GM19395 (cell line): ENCODE measurements around the gene ALPI.

Source experiments
- ATAC-seq: cut with Tn5 transposase; IDR thresholded peaks from one replicate; pipeline ENCODE4 v1.9.1; 2021; ENCODE audit warnings: mild to moderate bottlenecking, moderate library complexity; ENCODE audit not compliant: unreplicated experiment

ALPI gene

DNA sequence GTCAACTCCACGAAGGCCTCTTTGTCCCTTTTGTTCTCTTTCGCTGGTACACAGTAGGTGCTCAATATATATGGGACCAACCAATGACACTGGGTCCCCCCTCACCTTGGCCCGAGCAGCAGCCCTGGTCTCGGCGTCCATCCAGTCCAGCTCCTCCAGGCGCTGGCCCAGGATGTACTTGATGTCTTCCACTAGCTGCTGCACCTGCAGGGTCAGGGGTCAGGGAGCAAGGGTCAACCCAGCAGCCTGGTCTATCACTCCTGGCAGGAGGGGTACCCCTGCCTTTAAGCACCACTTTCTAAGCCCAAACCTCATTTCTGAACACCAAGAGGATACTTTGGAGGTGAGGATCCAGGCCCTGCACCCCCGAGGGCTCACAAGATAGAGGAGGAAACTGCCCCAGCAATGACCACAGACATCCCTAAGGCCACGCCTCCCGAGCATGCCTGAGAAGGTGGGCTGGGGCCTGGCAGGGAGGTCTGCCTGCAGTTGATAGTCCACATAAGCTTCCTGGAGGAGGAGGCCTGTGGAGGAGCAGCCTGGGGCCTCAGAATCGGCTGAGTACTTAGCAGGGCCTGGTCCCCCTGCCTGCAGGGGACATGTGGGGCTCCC, 27.5 kb downstream of the ALPI start:
- no peak for ATAC-seq

DNA sequence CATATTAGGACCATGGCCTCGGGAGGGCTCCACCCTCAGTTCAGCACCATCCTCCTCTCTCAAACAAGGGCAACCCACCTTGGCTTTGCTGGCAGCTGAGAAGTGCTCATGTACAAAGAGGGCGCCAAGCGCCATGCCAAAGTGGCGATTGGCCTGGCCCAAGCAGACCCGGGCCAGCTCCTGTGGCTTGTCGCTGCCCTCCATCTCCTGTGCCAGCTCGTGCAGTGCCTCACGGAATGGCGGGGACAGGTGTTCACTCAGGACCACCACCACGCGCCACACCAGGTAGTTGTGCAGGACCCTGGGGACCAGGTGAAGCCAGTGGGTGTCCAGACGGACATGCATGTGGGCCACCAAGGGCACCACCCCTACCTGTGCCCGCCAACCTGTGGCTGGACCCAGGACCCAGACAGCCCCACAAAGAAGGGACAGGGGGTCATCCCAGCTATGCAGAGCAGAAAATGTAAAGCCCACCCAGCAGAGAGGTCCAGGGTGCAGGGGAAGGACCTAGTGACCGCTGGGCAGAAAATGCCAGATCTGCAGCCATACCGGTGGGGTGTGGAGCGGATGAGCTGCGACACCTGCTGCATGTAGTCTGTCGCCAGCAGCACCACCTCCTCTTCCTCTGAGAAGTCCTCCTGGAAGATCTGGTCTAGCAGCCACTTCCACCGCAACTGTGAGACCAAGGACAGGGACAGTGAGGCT, 28.1 kb downstream of the ALPI start:
- ATAC-seq = no peak

DNA sequence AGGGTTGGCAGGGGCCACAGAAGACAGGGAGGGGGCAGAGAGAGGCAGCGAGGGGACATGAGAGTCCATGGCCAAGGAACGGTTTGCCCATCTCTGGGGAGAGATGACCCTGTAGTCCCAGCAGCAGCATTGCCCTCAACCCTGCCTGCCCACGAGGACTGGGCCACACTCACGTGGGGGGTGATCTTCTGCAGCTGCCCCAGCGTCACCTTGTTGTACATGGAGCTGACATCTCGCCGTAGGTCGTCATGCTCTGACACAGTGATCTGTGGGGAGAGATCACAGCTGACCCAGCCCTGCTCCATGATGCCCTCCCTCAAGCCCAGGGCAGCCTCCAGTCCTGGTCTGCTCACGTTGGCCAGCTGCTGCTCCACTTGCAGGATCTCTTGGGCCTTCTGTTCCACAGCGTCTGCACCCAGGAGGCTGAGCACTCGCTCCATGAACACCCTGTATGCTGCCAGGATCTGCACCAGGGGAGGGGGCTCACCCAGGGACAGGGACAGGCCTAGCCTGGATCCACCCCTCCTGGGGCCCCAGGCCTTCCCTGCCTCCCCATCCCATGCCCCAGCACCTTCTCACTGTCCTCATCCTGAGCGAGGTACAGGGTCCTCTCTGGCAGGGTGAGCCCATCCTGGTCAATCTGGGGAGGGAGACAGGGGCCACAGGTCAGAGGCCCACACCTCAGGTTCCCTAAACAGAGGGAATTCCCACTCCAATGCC, 28.8 kb downstream of the ALPI start:
- ATAC-seq = no peak

DNA sequence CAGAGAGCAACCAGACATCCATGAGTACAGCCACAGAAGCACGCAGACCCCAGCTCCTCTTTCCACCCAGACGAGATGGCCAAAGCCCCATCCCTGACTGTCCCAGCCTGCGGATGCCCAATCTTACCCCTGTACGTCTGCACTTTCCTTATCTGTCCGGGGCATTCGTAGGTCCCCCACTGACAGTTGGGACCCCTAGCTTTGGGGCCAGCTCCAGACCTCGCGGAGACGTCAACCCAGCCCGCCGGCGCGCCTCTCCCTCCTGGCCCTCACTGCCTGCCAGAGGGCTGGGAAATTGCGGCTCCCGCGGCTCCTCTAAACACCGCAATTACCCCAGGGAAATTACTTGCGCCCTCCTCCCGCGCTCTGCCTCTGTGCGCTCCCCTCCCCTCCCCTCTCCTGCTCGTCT, 29.4 kb downstream of the ALPI start:
- no peak for ATAC-seq

DNA sequence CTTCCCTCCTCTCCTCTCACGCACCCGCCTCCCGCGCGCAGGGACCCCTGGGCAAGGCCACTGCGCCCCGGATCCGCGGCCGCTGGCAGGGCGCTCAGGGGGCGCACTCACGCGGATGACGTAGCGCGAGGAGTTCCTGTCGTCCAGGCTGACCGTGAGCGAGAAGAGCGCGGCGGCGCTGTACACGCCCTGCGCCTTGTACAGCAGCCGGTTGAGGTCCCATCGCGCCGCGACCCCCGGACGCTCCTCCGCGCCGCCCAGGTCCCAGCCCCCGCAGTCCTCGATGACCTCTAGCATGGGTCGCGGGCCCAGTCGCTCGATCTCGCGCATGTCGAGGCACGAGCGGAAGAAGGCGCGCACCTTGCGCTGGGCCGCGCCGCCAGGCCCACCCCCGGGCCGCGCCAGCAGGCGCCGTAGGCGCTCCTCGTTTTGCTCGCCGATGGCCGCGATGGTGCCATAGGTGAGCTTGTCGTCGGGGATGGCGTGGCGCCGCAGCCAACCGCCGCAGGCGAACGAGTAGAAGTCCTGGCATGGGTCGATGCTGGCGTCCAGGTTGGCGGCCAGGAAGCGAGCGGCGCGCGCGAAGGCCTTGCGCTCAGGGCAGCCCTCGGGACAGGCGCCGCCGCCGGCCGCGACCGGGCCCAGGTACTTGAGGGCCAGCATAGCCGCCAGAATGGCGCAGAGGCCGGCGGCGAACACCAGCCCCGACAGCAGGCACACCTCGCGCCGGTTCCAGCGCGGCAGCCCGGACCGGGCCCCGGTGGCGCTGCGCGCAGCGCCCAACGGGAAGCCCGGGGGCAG, 30.0 kb downstream of the ALPI start:
- no peak for ATAC-seq

DNA sequence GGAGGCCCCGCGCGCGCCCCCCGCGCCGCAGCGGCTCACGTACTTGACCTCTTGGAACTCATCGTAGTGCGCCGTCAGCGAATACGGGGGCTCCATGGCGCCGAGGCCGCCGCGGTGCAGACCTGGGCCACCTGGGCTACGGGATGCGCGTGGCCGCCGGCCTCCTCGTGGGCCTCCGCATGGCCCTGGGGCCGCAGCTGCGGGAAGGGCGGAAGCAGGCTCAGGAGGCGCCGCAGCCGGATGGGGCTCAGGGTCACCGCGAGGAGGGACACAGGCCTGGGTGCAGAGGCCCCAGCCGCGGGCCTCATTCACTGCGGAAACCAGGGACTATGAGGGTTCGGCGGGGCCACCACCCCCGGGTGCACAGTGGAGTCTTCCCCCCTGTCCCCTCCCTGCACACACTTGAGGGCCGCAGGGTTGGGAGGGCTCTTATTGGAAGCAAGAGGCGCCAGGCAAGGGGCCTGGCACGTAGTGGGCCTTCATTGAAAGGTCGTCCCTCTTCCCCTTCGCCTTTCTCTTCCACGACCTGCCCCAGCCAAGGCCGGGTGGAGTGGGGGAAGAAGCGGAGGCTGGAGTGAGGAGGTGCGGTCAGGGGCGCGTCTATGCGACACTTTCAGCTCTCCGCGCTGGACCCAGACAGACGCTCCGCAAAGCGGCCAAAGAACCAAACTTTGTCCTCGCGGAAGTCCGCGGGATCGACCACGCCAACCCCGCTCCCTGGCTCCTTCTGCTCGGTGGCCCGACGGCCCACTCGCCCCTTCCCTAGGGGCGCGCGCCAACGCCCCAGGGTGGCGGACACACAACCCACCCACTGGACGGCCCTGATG, 30.8 kb downstream of the ALPI start:
- no peak for ATAC-seq

DNA sequence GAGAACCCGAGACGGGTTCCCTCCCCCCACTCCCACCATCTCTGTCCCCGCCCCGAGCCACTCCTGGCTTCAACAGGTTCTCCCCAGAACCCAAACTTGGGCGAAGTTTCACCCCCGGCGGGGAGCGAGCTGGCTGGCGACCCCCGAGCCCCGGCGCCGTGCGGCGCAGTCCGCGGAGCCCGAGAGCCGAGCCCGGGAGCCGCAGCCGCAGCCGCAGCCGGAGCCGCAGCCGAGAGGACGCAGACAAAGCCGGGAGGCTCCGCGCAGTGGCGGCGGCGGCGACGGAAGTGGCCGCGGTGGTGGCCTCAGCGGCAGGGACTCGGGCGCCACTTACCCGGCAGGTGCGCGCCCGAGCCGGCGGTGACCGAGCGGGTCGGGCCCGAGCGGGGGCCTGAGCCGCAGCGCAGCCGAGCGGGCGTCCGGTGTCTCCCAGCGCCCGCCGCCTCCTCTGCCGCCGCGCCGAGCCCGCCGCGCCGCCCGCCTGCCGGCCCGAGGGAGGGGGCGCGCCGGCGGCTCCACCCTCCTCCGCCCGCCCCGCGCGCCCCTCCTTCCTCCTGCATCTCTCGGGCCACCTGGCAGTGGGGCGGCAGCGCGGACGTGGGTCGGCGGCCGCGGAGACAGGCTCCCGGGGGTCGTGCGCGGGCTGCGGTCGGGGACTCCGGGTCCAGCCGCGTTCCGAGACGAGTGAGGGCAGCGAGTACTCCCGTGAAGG, 31.6 kb downstream of the ALPI start, which contains the start of gene ECEL1:
ECEL1 (minus strand) TSS at position 450 of the 712 bp plus-strand sequence. CDS start 1,181 bp downstream, outside the sequence.
- no peak for ATAC-seq

DNA sequence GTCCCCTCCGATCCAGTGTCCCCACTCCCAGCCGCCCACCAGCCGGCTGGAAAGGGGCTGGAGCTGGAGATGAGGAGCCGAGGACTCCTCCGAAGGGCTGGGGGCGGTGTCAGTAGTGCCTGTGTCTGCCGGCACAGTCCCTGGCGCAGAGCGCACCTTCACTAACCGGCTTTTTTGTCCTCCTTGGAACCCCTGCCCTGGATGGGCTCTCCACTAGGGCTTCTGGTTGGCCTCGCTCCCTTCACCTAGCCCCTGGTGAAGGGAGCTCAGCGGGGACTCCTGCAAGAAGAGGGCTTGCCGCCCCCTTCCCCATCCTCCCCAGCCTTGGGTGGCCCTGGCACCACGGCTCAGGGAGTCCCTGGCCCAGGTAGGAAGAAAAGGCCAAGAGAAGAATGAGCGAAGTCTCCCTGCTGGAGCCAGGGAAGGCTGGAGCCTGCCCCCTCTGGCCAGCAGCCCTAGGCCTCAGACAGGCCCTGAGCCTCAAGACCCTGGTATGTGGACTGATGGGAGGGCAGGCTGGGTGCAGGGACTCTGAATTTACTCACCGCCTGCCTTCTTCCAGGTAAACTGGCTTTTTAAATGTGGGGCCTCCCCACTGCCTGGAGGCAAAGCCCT, 32.3 kb downstream of the ALPI start:
- ATAC-seq = no peak

DNA sequence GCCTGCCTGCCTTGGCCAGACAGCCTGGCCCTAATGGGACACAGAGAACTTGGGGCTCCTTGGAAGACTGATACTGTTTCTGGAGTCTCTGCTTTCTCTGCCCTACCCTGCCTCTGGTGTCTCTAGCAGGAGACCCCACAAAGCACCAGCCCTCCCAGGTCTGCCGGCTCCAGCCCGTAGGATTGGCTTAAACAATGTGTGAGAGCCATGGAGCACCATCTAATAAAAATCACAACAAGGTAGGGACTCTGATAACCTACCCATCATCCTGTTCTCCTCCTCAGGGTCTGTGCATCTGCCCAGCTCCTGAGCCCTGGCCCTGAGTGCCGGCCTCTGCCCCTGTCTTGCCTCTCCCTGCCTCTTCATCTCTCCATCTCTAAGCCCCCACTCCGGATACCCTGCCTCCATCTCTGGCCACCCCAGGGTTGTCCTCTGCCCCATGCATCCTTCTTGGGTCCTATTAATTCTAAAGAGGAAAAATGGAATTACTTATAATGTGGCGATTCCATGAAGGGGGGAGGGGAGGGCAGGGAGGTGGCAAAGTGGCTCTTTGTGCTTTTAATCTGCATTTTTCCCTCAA, 32.9 kb downstream of the ALPI start:
- no peak for ATAC-seq

DNA sequence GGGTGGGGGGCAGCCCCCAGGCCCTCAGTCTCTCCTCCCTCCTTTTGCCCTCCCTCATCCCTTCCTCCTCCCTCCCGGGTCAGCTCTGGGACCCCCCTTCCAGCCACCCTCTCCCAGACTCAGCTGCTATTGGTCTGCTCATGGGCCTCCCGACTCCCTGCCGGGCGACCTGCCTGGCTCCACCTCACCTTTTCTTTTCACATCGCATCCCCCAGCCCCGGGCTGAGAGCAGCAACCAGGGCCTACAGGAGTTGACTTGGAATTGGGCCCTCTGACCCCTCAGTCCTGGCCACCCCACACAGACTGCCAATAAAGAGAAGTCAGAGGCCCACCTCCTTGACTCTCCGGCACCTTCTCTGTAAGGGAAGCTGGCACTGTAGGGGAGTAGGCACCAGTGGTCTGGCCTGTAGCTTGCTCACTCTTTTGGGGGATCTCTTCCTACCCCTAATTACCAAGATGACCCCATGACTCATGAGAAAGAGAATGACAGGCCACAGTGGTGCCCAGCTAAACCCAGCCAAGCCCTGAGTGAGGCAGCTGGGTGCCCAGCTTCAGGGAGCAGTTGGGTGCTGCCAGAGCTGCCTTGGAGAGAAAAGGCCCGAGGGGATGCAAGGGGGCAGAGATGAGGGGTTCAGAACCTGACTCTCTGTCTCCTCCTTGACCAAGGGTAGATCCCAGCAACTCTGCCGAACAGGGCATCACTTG, 33.7 kb downstream of the ALPI start:
- no peak for ATAC-seq

DNA sequence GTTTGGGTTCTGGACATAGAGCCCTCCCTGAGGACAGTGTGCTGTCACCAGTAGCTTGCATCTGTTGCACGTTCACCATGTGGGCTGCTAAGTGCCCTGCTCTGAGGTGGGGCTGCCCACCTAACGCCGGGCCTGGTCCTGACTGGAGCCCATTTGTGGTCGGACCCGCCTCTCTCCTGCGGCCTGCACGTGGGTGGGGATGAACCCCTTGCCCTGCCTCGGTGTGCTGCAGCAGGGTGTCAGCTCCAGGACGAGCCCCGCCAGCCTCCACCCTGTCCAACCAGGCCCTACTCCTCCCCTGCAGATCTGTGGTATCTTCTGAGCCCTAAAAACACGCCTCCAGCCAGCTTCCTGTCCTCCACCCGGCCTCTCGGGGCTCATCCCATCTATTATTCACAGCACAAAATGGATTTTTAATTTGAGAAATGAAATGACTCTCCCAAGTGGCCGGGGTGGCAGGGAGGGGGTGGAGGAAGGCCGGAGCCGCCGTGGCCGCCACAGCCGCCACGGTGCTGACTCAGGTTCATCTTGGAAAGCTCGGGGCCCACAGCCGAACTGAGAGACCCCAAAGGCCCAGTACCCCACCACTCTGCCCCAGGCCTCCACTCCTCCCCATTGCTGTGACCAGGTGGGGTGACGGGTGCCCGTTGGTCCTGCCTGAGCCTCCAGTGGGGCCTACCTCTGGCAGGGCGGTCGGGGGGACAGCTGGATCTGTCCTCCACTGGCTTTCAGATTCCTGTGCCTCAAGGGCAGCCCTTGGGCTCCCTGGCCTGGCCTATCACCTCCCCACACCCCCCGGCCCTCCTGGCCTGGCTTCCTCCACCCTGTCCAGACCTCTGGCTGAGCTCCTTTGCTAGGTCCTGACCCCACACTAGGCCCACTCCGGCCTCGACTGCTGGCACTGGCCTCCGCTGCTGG, 34.5 kb downstream of the ALPI start:
- ATAC-seq = no peak

DNA sequence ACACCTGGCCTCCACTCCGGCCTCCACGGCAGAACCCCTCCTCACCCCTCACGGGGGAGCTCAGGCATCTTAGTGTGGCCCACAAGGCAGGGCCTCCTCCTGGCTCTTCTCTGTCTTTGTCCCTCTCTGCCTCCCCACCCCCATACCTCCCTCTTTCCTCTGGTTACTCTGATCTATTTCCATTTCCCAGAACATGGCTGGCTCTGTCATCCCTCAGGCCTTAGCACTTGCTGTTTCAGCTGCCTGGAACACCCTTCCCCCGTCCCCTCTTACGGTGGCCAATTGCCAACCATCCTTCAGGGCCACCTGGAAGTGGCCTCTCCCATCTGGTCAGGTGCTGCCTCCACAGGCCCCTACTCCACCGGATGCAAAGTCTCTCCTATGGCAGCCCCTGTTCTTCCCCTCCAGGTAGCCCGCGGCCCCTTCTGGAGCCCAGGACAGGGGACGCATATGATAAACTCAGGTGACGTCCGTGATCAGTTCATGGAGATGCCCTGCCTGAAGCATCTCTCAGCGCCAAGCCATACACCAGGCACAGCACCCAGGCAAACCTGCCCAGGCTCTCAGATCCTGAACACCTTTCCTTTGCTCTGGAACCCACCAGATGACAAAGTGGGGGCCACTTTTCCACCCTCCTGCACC, 35.3 kb downstream of the ALPI start:
- no peak for ATAC-seq

DNA sequence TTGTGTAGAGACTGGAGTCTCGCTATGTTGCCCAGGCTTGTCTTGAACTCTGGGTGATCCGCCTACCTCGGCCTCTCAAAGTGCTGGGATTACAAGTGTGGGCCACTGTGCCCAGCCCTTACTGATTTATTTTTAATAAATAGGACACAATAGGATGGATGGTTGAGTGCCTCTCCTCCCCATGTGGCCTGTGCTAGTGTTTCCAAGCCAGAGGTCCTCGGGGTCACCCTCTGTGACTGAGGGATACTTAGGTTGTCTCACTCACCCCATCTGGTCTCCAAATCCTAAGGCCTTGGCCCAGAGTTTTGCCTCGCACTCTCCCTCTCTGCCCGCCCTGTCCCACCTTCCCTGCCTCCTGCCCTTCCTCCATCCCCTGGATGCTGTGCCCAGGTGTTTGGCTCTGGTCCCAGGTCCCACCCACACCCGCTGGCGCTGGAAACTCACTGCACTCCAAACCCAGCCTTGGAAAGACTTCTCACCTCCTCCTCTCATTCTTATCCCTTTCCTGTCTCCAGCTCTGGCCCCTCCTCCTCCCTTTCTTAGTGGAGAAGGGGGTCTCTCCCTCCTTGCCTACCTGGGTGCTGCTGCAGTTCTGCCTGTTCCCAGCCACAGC, 36.4 kb downstream of the ALPI start:
- ATAC-seq = no peak

DNA sequence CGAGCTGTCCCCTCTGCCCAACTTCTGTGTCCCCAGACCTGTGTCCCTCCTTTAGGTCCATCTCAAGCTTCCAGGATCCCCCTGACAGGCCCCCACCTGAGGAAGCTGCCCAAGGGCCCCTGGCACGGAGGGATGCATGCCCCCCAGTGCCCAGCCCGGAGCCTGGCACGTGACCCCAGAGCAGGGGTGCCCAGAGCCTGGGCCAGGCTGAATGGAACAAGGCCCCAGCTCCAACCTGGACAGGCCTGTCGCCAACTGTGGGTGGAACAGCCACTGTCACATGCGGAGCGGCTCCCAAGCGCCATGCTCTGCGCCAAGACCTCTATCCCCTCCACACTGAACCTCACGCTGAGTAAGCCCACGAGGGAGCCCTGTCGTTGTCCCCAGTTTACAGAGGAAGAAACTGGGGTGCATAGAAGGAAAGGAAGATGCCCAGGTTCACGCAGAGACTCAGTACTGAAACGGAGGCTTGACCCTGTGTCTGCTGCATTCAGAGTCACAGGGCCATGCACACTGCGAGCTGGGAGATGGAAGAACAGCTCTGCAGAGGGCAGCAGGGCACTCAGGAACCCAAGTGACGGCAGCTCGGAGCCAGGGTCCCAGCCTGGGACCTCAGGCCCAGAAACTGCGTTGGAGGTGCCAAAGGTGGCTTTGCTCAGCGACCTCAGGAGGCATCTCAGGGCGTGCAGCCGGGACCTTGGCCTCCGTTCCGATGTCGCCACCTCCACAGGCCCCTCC, 37.2 kb downstream of the ALPI start:
- ATAC-seq = no peak

DNA sequence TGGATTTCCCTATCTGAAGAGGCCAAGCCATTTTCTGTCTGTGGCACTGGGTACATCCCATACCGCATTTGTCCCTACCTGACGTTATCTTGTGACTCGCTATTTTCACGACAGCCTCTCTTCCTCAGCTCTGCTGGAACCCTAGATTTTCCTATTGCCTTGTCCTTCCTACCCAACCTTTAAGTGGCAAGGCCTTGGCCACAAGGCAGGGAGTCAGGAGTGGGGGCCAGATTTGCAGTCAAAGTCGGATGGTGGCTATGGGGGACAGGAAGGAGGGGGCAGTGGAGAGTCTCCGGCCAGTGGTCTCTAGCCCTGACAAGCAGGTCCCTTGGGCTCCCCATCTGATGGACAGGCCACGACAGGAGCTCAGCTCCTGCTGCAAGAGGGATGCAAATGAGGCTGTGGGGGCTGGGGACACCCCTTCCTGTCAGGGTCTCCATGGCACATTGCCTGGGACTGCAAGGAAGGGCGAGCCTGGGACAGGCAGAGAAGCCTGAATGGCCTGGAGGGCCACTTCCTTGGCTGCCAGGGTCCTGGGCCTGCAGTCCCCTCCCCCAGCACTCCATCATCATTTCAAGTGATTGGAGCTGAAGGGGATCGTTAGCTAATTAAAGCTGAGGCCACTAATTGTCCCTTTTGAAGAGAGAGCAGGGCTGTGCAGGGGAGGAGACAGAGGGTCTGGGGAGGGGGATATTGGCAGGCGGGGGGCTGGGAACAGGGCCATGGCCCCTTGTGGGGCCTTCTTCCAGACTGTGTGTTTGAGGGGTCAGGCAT, 37.9 kb downstream of the ALPI start:
- no peak for ATAC-seq
